SJSA1 (cell line): ENCODE results near the gene CDK5RAP3. TPM values are rescaled to one million over a fixed set of nuclear protein-coding genes. Genes with fewer than 3 reads are reported as not detected.

Experiments
- DNase-seq, 2 experiments: peaks; one replicate each; pipeline ENCODE4 v3.0.0-alpha.2; 2015 to 2020; ENCODE audit warnings: low spot score in 2 of 2, low read depth in 1 of 2
- H3K27ac ChIP-seq: fragments of 250-450 bp; sonication (Bioruptor Pico); 2 replicates; pipeline ENCODE4 v1.5.1; 2020; ENCODE audit warnings: mild to moderate bottlenecking, moderate library complexity
- H3K27me3 ChIP-seq: fragments of 250-450 bp; sonication (Bioruptor Pico); replicated peaks from 2 replicates; pipeline ENCODE4 v1.5.1; 2020; ENCODE audit warnings: mild to moderate bottlenecking, moderate library complexity
- H3K36me3 ChIP-seq: fragments of 250-450 bp; sonication (Bioruptor Pico); 2 replicates; pipeline ENCODE4 v1.5.1; 2020; ENCODE audit warnings: mild to moderate bottlenecking
- H3K4me1 ChIP-seq: fragments of 250-450 bp; sonication (Bioruptor Pico); replicated peaks from 2 replicates; pipeline ENCODE4 v1.6.1; 2021; ENCODE audit warnings: mild to moderate bottlenecking
- H3K4me3 ChIP-seq: fragments of 250-450 bp; sonication (Bioruptor Pico); 2 replicates; pipeline ENCODE4 v1.5.1; 2020; ENCODE audit warnings: mild to moderate bottlenecking
- H3K9me3 ChIP-seq: fragments of 250-450 bp; sonication (Bioruptor Pico); replicated peaks from 2 replicates; pipeline ENCODE4 v1.5.1; 2020; ENCODE audit warnings: mild to moderate bottlenecking
- total RNA-seq: library from RNA; depleted of rRNA; stranded (reverse); fragments of >200 nt; shearing (Covaris generic); gene quantifications from 2 replicates; pipeline ENCODE4 v1.2.3, GENCODE V29; 2014

CDK5RAP3 gene
- total RNA-seq, 1 experiment from 2014 or later = 89.5 TPM

GRCh38 chr17:48021934-48022333, 51.0 kb downstream of the CDK5RAP3 start:
- H3K4me3 ChIP-seq = no peak overlapping the region
- H3K27me3 ChIP-seq = no peaks in the 10 kb centered on the region
- H3K36me3 ChIP-seq = no peaks in the 10 kb centered on the region
- no peak overlapping the region for H3K27ac ChIP-seq
- peaks cover 39% of the 10 kb centered on the region for H3K4me1 ChIP-seq
- no peaks in the 10 kb centered on the region for H3K9me3 ChIP-seq
- DNase-seq = no peak

GRCh38 chr17:48022901-48023300, 52.0 kb downstream of the CDK5RAP3 start:
- DNase-seq = no peak
- H3K9me3 ChIP-seq = no peaks in the 10 kb centered on the region
- no peaks in the 10 kb centered on the region for H3K27me3 ChIP-seq
- no peak overlapping the region for H3K27ac ChIP-seq
- no peaks in the 10 kb centered on the region for H3K36me3 ChIP-seq
- H3K4me3 ChIP-seq = no peak overlapping the region
- H3K4me1 ChIP-seq = peaks cover 39% of the 10 kb centered on the region

GRCh38 chr17:48023400-48024148, 52.7 kb downstream of the CDK5RAP3 start:
- peak; percentile 77 to 87 for DNase-seq
- peaks cover 39% of the 10 kb centered on the region for H3K4me1 ChIP-seq
- H3K36me3 ChIP-seq = no peaks in the 10 kb centered on the region
- H3K27ac ChIP-seq = peak overlapping the region; percentile 81
- H3K27me3 ChIP-seq = no peaks in the 10 kb centered on the region
- peak overlapping the region; percentile 35 for H3K4me3 ChIP-seq
- no peaks in the 10 kb centered on the region for H3K9me3 ChIP-seq

DNA sequence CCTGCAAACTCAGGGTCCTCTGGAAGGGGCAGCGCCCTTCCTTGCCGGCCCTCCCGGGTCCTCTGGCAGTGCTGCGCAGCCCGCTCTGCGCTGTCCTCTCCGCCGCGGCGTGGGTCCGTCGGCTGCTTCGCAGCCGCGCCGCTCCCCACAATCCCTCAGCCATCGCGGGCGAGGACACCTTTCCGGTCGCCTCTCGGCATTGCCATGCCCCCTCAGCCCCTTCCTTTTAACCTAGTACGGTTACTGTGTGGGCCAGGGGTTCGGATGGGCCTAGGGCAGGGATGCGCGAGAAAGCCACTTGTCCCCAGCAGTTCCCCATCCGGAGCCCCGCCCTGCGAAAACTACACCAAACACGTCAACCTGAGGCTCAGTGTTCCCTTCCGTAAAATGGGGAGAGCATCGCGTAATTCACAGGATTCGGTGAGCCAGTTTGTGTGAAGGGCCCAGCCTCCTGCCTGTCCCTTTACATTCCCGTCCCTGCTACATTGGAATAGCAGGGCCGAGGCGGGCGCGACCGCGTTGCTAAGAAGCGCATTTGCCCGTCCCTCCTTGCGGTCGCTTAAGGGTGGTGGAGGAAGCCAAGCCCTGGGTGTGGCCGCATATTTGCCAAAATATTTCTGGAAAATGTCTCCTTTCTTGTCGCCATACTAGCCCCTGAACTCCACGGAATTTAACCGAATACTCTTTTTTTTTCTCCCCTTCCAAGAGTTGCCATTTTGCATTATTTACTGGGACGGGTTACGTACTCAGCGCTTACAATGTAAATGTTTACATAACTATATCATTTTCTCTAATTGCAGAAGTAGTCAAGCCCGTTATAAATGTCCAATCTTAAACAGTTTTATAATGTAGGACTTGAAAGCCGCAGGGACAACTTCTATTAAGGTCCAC, 53.5 kb downstream of the CDK5RAP3 start:
- Histone ChIP-seq H3K36me3 (no peaks in the 10 kb centered on the region), H3K9me3 (no peaks in the 10 kb centered on the region), H3K4me1 (peaks cover 39% of the 10 kb centered on the region), H3K27me3 (no peaks in the 10 kb centered on the region), H3K4me3 (peak overlapping the region; percentile 35), H3K27ac (peak overlapping the region; percentile 81)
- DNase-seq = peak in 1 of 2 experiments; percentile 86

DNA sequence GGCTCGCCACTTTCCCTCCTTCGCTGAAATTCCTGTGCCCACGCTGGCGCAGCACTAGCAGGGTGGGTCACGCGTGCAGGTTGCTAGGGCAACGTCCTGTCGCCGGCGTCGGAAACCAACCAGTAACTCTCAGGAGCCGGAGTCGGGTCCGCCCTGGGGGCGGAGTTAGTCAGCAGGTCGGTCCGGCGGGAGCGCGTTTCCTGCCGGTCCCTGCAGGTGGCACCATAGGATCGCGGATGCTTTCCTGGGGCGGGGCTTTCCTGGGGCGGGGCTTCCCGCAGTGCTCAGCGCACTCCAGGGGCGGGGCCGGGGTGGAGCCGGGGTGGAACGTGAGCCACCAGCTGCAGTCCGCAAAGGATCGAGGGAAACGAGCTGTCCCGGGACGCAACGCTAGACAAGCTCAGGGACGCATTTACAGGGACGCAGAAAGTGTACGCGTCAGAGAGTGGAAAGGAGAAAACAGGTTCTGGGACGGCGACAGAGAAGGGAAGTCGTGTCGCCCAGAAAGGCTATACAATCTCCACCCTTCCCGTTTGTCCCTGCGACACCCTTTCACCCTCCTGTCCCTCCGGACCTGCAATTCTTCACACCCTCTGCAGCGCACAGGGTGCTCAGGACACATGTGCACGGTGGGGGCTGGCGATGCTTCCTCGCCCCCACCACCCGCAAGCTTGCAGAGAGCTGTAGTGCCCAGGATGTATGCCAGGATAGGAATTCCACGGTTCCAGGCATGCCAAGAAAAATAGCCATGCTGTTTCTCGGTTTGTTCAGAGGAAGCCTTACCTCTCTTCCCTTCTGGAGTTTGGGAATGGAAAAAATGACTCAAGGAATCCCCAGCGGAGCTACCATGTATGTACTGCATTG, 54.4 kb downstream of the CDK5RAP3 start:
- Histone ChIP-seq H3K27ac (peak overlapping the region; percentile 81), H3K9me3 (no peaks in the 10 kb centered on the region)
- DNase-seq = peak; percentile 95 to 100

GRCh38 chr17:48025904-48026501, 55.1 kb downstream of the CDK5RAP3 start:
- H3K4me3 ChIP-seq = peak overlapping the region; percentile 35

More for the DNA sequence above, 54.4 kb downstream of the CDK5RAP3 start:
- H3K4me1 ChIP-seq = peaks cover 39% of the 10 kb centered on the region
- no peaks in the 10 kb centered on the region for H3K27me3 ChIP-seq
- H3K4me3 ChIP-seq = peak overlapping the region; percentile 35
- no peaks in the 10 kb centered on the region for H3K36me3 ChIP-seq

DNA sequence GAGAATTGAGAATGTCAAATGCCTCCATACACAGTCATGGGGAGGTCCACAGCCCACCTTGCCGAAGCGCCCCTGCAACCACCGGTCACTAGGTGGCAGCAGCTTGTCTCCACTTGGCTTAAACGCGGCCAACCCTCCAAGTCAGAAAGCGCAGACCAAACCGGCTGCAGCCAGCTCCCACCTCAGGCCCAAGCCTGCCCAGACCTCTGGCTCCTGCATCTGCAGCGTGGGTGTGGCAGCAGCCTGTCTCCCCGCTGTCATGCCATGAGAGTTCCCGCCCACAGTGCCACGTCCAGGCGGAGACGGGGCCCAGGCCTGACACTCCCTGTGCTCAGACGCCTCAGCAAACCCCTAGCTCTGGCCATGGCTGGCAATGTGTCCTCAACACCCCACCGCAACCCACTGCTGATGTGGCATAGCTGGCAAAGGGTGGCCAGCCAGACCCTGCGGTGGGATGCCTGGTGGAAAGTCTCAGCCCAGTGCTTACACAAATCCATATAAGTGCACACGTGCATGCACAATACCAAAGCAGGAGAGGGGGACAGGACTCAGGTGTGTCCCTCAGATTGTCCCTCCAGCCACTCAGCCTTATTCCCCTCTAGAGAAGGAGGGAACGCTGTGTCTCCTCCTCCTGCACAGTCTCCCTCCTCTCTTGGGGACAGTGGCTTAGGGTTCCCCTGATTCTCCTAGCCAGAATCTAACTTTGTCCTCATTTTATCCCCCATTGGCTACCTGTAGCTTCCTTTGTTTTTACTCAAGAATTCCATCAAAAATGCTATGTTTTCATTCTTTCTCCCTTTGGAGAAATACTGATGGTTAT, 55.8 kb downstream of the CDK5RAP3 start:
- H3K4me1 ChIP-seq = peaks cover 39% of the 10 kb centered on the region
- no peaks in the 10 kb centered on the region for H3K36me3 ChIP-seq
- H3K27ac ChIP-seq = no peak overlapping the region
- H3K27me3 ChIP-seq = no peaks in the 10 kb centered on the region
- no peaks in the 10 kb centered on the region for H3K9me3 ChIP-seq
- no peak overlapping the region for H3K4me3 ChIP-seq
- DNase-seq = peak; percentile 78 to 95

More at GRCh38 chr17:48025904-48026501, 55.1 kb downstream of the CDK5RAP3 start:
- no peaks in the 10 kb centered on the region for H3K9me3 ChIP-seq
- H3K27ac ChIP-seq = no peak overlapping the region
- H3K36me3 ChIP-seq = no peaks in the 10 kb centered on the region
- H3K4me1 ChIP-seq = peaks cover 39% of the 10 kb centered on the region
- peak in 1 of 2 experiments; percentile 42 for DNase-seq
- H3K27me3 ChIP-seq = no peaks in the 10 kb centered on the region

DNA sequence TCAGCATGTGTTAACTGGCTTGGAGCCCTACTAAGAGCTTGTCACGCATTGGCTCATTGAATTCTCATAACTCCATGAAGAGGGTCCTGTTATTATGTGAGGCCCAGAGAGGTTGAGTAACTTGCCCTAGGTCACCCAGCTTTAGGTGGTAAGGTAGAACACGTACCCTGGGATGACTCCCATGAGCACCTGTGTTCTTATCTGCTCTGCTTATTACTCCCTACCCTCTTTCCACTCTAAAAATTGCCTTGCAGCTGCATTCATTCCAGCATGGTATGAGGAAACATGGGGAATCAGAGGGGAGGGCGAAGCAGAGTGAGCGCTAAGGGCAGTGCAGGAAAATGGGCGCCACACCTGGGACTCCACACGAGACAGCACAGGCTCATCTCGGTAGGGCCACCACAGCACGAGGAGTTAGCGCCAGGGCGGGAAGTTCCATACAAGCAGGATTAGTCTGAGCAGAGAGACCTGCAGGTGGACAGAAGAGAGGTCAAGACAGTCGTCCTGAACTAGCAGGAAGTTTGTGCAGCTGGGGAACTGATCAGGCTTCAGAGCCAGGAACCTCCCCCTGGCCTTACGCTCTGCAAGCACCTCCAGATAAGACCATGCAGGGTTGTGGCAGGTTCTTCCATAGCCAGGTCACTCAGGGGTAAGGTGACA, 56.5 kb downstream of the CDK5RAP3 start:
- Histone ChIP-seq H3K4me3 (no peak overlapping the region), H3K27ac (no peak overlapping the region), H3K27me3 (no peaks in the 10 kb centered on the region), H3K4me1 (peaks cover 39% of the 10 kb centered on the region), H3K9me3 (no peaks in the 10 kb centered on the region), H3K36me3 (no peaks in the 10 kb centered on the region)
- no peak for DNase-seq

GRCh38 chr17:48028736-48029135, 57.8 kb downstream of the CDK5RAP3 start:
- Histone ChIP-seq H3K27me3 (no peaks in the 10 kb centered on the region), H3K36me3 (no peaks in the 10 kb centered on the region), H3K9me3 (no peaks in the 10 kb centered on the region), H3K27ac (no peak overlapping the region), H3K4me1 (peaks cover 29% of the 10 kb centered on the region), H3K4me3 (no peak overlapping the region)
- DNase-seq = no peak

- no peaks in the 10 kb centered on the region for H3K36me3 ChIP-seq
- H3K27me3 ChIP-seq = no peaks in the 10 kb centered on the region
- H3K9me3 ChIP-seq = no peaks in the 10 kb centered on the region
- no peak for DNase-seq
- peaks cover 14% of the 10 kb centered on the region for H3K4me1 ChIP-seq
- no peak overlapping the region for H3K27ac ChIP-seq
- H3K4me3 ChIP-seq = no peak overlapping the region
These were observed 59.6 kb downstream of the CDK5RAP3 start for GRCh38 chr17:48030531-48030930.
